IMR-90 (cell line): Measurements from ENCODE around the gene TLK2. TPM values are rescaled to one million over a fixed set of nuclear protein-coding genes. Genes with fewer than 3 reads are reported as not detected.
A peak's percentile ranks its signal among the peaks of the same experiment; 100 is the strongest.

Experiments
- ATAC-seq: fragments of 200-7000 bp; cut with Tn5 transposase; 2 replicates; pipeline ENCODE4 v1.9.1; 2020; ENCODE audit warnings: low read depth, mild to moderate bottlenecking, moderate library complexity
- BruUV-seq: library from RNA; stranded (reverse); fragments of 400-500 nt; replicated peaks from 2 replicates; lab custom pipeline; 2021; lab: Mats Ljungman, UMichigan
- CTCF ChIA-PET: fragments of 300-600 bp; formaldehyde crosslinking; extraction: SDS; loops from one replicate; lab custom pipeline; 2021; ENCODE audit warnings: antibody characterized with exemption; lab: Yijun Ruan, JAX
- POLR2A ChIA-PET: fragments of 300-600 bp; sonication (Branson Sonifier 250); formaldehyde crosslinking; loops from one replicate; lab custom pipeline; 2022; ENCODE audit warnings: antibody characterized with exemption; ENCODE audit not compliant: unreplicated experiment; lab: Charles Lee
- DNase-seq: peaks from one replicate; pipeline ENCODE4 v3.0.0; 2013
- H2AFZ ChIP-seq: replicated peaks from 2 replicates; pipeline ENCODE3; 2013; ENCODE audit warnings: low read length, mild to moderate bottlenecking; ENCODE audit not compliant: poor library complexity
- H2AK5ac ChIP-seq: 2 replicates; pipeline ENCODE4 v1.6.1; 2013; ENCODE audit warnings: low read depth, low read length, inconsistent platforms
- H2AK9ac ChIP-seq: replicated peaks from 2 replicates; pipeline ENCODE3; 2013; ENCODE audit warnings: mild to moderate bottlenecking, low read depth, low read length, moderate library complexity; ENCODE audit not compliant: poor library complexity
- H2BK120ac ChIP-seq: 2 replicates; pipeline ENCODE4 v1.6.1; 2013; ENCODE audit warnings: low read depth, low read length, inconsistent platforms
- H2BK15ac ChIP-seq: 3 replicates; pipeline ENCODE4 v1.6.1; 2013; ENCODE audit warnings: low read depth, low read length, inconsistent platforms
- H2BK20ac ChIP-seq: 2 replicates; pipeline ENCODE4 v1.6.1; 2013; ENCODE audit warnings: low read depth, mild to moderate bottlenecking, inconsistent platforms, low read length, moderate library complexity
- H2BK5ac ChIP-seq: 2 replicates; pipeline ENCODE4 v1.6.1; 2013; ENCODE audit warnings: mild to moderate bottlenecking, low read depth, low read length, inconsistent platforms; ENCODE audit not compliant: poor library complexity, severe bottlenecking
- H3K14ac ChIP-seq: replicated peaks from 2 replicates; pipeline ENCODE4 v1.6.1; 2013; ENCODE audit warnings: low read depth, low read length, inconsistent platforms
- H3K18ac ChIP-seq: 2 replicates; pipeline ENCODE4 v1.6.1; 2013; ENCODE audit warnings: low read depth, low read length, control low read depth
- H3K23ac ChIP-seq: 2 replicates; pipeline ENCODE4 v1.6.1; 2013; ENCODE audit warnings: low read depth, low read length, inconsistent platforms
- H3K27ac ChIP-seq: 2 replicates; pipeline ENCODE4 v1.5.1; 2013; ENCODE audit warnings: mild to moderate bottlenecking, control low read depth, low read length; ENCODE audit not compliant: insufficient read depth
- H3K27me3 ChIP-seq: 2 replicates; pipeline ENCODE4 v1.6.1; 2013; ENCODE audit warnings: low read length; ENCODE audit not compliant: control insufficient read depth, insufficient read depth
- H3K36me3 ChIP-seq: 2 replicates; pipeline ENCODE4 v1.6.1; 2013; ENCODE audit warnings: low read length, mixed read lengths; ENCODE audit not compliant: control insufficient read depth, insufficient read depth
- H3K4ac ChIP-seq: 2 replicates; pipeline ENCODE4 v1.6.1; 2013; ENCODE audit warnings: low read depth, low read length, inconsistent platforms
- H3K4me1 ChIP-seq: 2 replicates; pipeline ENCODE4 v1.6.1; 2013; ENCODE audit warnings: low read length, mixed read lengths; ENCODE audit not compliant: control insufficient read depth, insufficient read depth
- H3K4me2 ChIP-seq: 2 replicates; pipeline ENCODE4 v1.6.1; 2013; ENCODE audit warnings: low read depth, mild to moderate bottlenecking, control low read depth, low read length, moderate library complexity
- H3K4me3 ChIP-seq: 2 replicates; pipeline ENCODE4 v1.5.1; 2013; ENCODE audit warnings: low read depth, mild to moderate bottlenecking, control low read depth, low read length, moderate library complexity; ENCODE audit not compliant: insufficient read depth
- H3K56ac ChIP-seq: 2 replicates; pipeline ENCODE4 v1.6.1; 2013; ENCODE audit warnings: low read length, inconsistent platforms; ENCODE audit not compliant: insufficient read depth; ENCODE audit errors: extremely low read depth
- H3K79me1 ChIP-seq, 2 experiments: 2 replicates each; pipeline ENCODE4 v1.6.1; 2013; ENCODE audit warnings: low read length in 2 of 2, inconsistent platforms in 1 of 2, low read depth in 1 of 2
- H3K9ac ChIP-seq: 2 replicates; pipeline ENCODE4 v1.6.1; 2013; ENCODE audit warnings: low read depth, low read length, control low read depth
- H3K9me1 ChIP-seq: 2 replicates; pipeline ENCODE4 v1.6.1; 2013; ENCODE audit warnings: low read length, inconsistent platforms; ENCODE audit not compliant: insufficient read depth
- H3K9me3 ChIP-seq: 2 replicates; pipeline ENCODE4 v1.6.1; 2013; ENCODE audit warnings: low read length; ENCODE audit not compliant: control insufficient read depth, insufficient read depth
- H4K20me1 ChIP-seq: 2 replicates; pipeline ENCODE4 v1.6.1; 2013; ENCODE audit warnings: low read length, inconsistent platforms; ENCODE audit not compliant: insufficient read depth
- H4K5ac ChIP-seq: 2 replicates; pipeline ENCODE4 v1.6.1; 2013; ENCODE audit warnings: mild to moderate bottlenecking, low read depth, low read length, control low read depth
- H4K8ac ChIP-seq, 2 experiments: 2 replicates each; pipeline ENCODE4 v1.6.1; 2013; ENCODE audit warnings: low read depth in 2 of 2, low read length in 2 of 2, control low read depth in 1 of 2, inconsistent platforms in 1 of 2
- H4K91ac ChIP-seq: 2 replicates; pipeline ENCODE4 v1.6.1; 2013; ENCODE audit warnings: low read depth, low read length, inconsistent platforms; ENCODE audit not compliant: insufficient read depth
- CEBPB ChIP-seq: IDR thresholded peaks from 2 replicates; pipeline ENCODE4 v1.6.1; 2012; ENCODE audit warnings: low read depth, low read length, improper control_type of control experiment
- FOS ChIP-seq: fragments of 150-350 bp; IDR thresholded peaks from 2 replicates; pipeline ENCODE4 v1.6.1; 2016; ENCODE audit warnings: low read depth, low read length
- MAFK ChIP-seq: IDR thresholded peaks from 2 replicates; pipeline ENCODE4 v1.6.1; 2012; ENCODE audit warnings: low read depth, low read length, improper control_type of control experiment
- MAZ ChIP-seq: IDR thresholded peaks from 2 replicates; pipeline ENCODE4 v1.6.1; 2012; ENCODE audit warnings: low read depth, mild to moderate bottlenecking, low read length, improper control_type of control experiment, moderate library complexity, borderline replicate concordance
- NFE2L2 ChIP-seq: fragments of 150-350 bp; IDR thresholded peaks from 2 replicates; pipeline ENCODE4 v1.6.1; 2016; ENCODE audit warnings: low read depth, mild to moderate bottlenecking, low read length
- RAD21 ChIP-seq: IDR thresholded peaks from 2 replicates; pipeline ENCODE4 v1.6.1; 2012; ENCODE audit warnings: low read length, improper control_type of control experiment
- RCOR1 ChIP-seq: IDR thresholded peaks from 2 replicates; pipeline ENCODE4 v1.6.1; 2012; ENCODE audit warnings: mild to moderate bottlenecking, low read length, improper control_type of control experiment; ENCODE audit not compliant: insufficient replicate concordance
- RFX5 ChIP-seq: IDR thresholded peaks from 2 replicates; pipeline ENCODE4 v1.8.0; 2012; ENCODE audit warnings: low read depth, mild to moderate bottlenecking, low read length, moderate library complexity
- SMC3 ChIP-seq: fragments of 150-350 bp; IDR thresholded peaks from 2 replicates; pipeline ENCODE4 v1.6.1; 2016; ENCODE audit warnings: low read depth, mild to moderate bottlenecking, antibody characterized with exemption, low read length, moderate library complexity
- WGBS, 2 experiments: methylation state at CpG; one replicate each; pipeline versions ENCODE4 v1.1.5 to v1.1.7; 2013; ENCODE audit warnings: missing lambda C conversion rate in 2 of 2; ENCODE audit not compliant: insufficient read length in 1 of 2; ENCODE audit errors: extremely low coverage in 2 of 2; 5-methylcytosine and 5-hydroxymethylcytosine counted together
- dilution Hi-C: fragments of 300-500 bp; cut with HindIII; formaldehyde crosslinking; loops from one replicate; pipeline ENCODE4 v1.14.3; 2018; ENCODE audit warnings: low sequenced_read_pairs; ENCODE audit not compliant: unreplicated experiment
- in situ Hi-C: fragments of 300-500 bp; cut with MboI; formaldehyde crosslinking; loops from 3 replicates; pipeline ENCODE4 v1.14.3; 2019; ENCODE audit warnings: low sequenced_read_pairs, inconsistent platforms, mixed read lengths
- intact Hi-C: fragments of 100-400 bp; cut with micrococcal nuclease; formaldehyde crosslinking; loops from 2 replicates; pipeline ENCODE4 v1.10.0; 2022
- polyA plus RNA-seq, 3 experiments: library from polyadenylated mRNA; depleted of rRNA; stranded (reverse); fragments of >200 nt; gene quantifications; 2 replicates each; pipeline ENCODE4 v1.2.3, GENCODE V29; 2012; ENCODE audit warnings: low replicate concordance in 1 of 3
- total RNA-seq: library from RNA; depleted of rRNA; stranded (reverse); fragments of >200 nt; gene quantifications from 2 replicates; pipeline ENCODE4 v1.2.3, GENCODE V29; 2012
- TF ChIP-seq, protein P1 (sequence below): fragments of 150-350 bp; IDR thresholded peaks from 2 replicates; pipeline ENCODE4 v1.6.1; 2016; ENCODE audit warnings: low read depth, mild to moderate bottlenecking, low read length, moderate library complexity, borderline replicate concordance
- TF ChIP-seq, protein P2 (sequence below): conservative IDR thresholded peaks from 2 replicates; pipeline ENCODE4 v1.5.1; 2012; ENCODE audit warnings: mild to moderate bottlenecking, low read depth, low read length, improper control_type of control experiment

Gene TLK2
- total and polyA plus RNA-seq, 2 of the 4 experiments (the other 2 are of a cell fraction) = 35.7 to 39.4 TPM

DNA sequence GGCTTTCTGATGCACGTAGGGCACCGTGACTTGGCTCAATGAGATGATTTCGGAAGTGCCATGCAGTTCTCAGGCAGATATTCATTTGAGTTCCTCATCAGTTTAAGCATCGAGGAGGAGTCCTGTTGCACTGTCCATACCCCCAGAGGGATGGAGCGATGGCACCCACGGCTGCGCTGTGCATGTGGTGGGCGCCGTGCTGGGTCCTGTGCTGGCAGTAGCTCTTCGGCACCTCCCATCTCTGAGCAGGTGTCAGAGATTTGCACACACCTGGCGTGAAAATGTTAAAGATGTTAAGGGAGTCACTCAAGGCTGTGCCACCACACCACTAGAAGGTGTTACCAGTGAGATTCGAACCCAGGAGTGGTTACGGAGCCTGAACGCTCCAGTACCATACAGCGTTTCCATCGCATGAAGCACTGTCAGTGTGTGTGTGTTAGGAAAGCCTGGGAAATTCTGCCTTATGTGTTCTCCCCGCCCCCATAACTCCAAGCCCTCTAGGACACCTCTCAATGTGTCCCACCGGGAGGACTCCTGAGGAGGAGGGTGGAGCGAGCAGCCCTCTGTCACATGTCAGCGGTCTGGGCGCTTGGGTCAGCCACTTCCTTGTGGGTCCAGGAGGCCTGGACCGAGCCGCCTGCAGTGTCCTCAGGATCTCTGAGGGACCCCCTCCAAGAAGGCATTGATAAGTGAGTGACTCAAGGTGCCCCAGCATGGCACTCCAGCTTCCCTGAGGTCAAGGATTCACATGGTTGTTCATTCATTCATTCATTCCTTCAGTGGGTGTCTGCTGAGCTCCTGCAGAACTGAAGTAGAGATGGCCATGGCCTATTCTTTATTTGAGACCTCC, 152.7 kb downstream of the TLK2 start:
- ATAC-seq (no peak), DNase-seq (no peak)
- H3K14ac ChIP-seq = no peak overlapping the region
- H2AK9ac ChIP-seq = peak overlapping the region; percentile 22
- no peak overlapping the region for H4K5ac ChIP-seq
- in situ Hi-C loops = no loop called here
- TF ChIP-seq CEBPB (no peak), NFE2L2 (no peak), MAFK (no peak), RAD21 (no peak), RFX5 (no peak), FOS (no peak), SMC3 (no peak), MAZ (no peak), RCOR1 (no peak)
- TF ChIP-seq, protein P1, sequence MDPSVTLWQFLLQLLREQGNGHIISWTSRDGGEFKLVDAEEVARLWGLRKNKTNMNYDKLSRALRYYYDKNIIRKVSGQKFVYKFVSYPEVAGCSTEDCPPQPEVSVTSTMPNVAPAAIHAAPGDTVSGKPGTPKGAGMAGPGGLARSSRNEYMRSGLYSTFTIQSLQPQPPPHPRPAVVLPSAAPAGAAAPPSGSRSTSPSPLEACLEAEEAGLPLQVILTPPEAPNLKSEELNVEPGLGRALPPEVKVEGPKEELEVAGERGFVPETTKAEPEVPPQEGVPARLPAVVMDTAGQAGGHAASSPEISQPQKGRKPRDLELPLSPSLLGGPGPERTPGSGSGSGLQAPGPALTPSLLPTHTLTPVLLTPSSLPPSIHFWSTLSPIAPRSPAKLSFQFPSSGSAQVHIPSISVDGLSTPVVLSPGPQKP = no peak
- TF ChIP-seq, protein P2, sequence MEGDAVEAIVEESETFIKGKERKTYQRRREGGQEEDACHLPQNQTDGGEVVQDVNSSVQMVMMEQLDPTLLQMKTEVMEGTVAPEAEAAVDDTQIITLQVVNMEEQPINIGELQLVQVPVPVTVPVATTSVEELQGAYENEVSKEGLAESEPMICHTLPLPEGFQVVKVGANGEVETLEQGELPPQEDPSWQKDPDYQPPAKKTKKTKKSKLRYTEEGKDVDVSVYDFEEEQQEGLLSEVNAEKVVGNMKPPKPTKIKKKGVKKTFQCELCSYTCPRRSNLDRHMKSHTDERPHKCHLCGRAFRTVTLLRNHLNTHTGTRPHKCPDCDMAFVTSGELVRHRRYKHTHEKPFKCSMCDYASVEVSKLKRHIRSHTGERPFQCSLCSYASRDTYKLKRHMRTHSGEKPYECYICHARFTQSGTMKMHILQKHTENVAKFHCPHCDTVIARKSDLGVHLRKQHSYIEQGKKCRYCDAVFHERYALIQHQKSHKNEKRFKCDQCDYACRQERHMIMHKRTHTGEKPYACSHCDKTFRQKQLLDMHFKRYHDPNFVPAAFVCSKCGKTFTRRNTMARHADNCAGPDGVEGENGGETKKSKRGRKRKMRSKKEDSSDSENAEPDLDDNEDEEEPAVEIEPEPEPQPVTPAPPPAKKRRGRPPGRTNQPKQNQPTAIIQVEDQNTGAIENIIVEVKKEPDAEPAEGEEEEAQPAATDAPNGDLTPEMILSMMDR = no peak
- no peaks in the 10 kb centered on the region for H3K27me3 ChIP-seq
- dilution Hi-C loops = no loop called here
- H2BK15ac ChIP-seq = no peak overlapping the region; the same call in 2 of the 3 replicates
- H3K4ac ChIP-seq = no peak overlapping the region
- H3K9me1 ChIP-seq = peaks cover 34% of the 10 kb centered on the region
- H2AK5ac ChIP-seq = peak overlapping the region; percentile 12; the same call in 1 of the 2 replicates
- peaks cover 30% of the 10 kb centered on the region for H3K4me1 ChIP-seq
- peaks cover 5% of the 10 kb centered on the region; the same call in 1 of the 2 replicates for H3K36me3 ChIP-seq
- BruUV-seq = no TSS peak
- WGBS, 2 experiments = 97% methylated on average over 6 of the region's 23 CpGs; no CpG with 5 or more reads in 1 of the 2 experiments
- no peak overlapping the region for H3K56ac ChIP-seq
- no peak overlapping the region for H2BK5ac ChIP-seq
- no peak overlapping the region for H2AFZ ChIP-seq
- no peak overlapping the region for H4K91ac ChIP-seq
- peaks cover 6 to 75% of the 10 kb centered on the region in 2 experiments; a peak in 3 of 4 replicates for H3K79me1 ChIP-seq
- H4K8ac ChIP-seq = no peak overlapping the region
- no peak overlapping the region for H2BK120ac ChIP-seq
- no peak overlapping the region; the same call in 1 of the 2 replicates for H3K4me2 ChIP-seq
- H3K9ac ChIP-seq = no peak overlapping the region
- H3K18ac ChIP-seq = no peak overlapping the region
- intact Hi-C loops = no loop called here
- H3K27ac ChIP-seq = no peak overlapping the region
- no peaks in the 10 kb centered on the region for H3K9me3 ChIP-seq
- CTCF ChIA-PET = no interaction called here
- H4K20me1 ChIP-seq = peaks cover 55% of the 10 kb centered on the region
- no peak overlapping the region for H3K4me3 ChIP-seq
- POLR2A ChIA-PET = no interaction called here
- H2BK20ac ChIP-seq = no peak overlapping the region
- H3K23ac ChIP-seq = 0 out of 2 replicates have a peak overlapping the region, but pooled peaks have one; percentile 24
